ENCODE measurements around the gene LRRC59.
A peak's percentile ranks its signal among the peaks of the same experiment; 100 is the strongest.
"Not testable (repeated sequence)": the region's sequence is repeated elsewhere in the genome, so short reads cannot be mapped to it uniquely, and the experiment has no call there.

The LRRC59 gene

DNA sequence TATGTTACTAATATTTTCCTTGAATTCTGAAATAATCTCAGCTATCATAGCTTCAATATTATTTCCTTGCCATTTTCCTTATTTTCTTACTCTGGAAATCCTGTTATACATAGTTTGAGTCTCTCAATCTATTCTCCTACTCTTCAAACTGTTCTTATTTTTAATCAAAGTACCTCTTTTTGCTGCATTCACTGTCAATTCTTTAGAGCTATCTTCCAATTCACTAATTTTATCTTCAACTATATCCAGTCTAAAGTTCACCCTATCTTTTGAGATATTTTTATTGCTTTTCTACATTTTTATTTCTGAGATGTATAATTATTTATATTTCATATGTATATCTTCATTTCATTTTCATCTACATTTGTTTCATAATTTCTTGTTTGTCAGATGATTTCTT lies 58.7 kb downstream of the LRRC59 start:
- H3K27me3 ChIP-seq (ENCODE audit: insufficient read depth, poor library complexity, severe bottlenecking) = no peaks in the 10 kb centered on the region
- H3K27ac ChIP-seq (replicated peaks) = no peak overlapping the region
- TF ChIP-seq, protein P1, sequence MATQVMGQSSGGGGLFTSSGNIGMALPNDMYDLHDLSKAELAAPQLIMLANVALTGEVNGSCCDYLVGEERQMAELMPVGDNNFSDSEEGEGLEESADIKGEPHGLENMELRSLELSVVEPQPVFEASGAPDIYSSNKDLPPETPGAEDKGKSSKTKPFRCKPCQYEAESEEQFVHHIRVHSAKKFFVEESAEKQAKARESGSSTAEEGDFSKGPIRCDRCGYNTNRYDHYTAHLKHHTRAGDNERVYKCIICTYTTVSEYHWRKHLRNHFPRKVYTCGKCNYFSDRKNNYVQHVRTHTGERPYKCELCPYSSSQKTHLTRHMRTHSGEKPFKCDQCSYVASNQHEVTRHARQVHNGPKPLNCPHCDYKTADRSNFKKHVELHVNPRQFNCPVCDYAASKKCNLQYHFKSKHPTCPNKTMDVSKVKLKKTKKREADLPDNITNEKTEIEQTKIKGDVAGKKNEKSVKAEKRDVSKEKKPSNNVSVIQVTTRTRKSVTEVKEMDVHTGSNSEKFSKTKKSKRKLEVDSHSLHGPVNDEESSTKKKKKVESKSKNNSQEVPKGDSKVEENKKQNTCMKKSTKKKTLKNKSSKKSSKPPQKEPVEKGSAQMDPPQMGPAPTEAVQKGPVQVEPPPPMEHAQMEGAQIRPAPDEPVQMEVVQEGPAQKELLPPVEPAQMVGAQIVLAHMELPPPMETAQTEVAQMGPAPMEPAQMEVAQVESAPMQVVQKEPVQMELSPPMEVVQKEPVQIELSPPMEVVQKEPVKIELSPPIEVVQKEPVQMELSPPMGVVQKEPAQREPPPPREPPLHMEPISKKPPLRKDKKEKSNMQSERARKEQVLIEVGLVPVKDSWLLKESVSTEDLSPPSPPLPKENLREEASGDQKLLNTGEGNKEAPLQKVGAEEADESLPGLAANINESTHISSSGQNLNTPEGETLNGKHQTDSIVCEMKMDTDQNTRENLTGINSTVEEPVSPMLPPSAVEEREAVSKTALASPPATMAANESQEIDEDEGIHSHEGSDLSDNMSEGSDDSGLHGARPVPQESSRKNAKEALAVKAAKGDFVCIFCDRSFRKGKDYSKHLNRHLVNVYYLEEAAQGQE (IDR thresholded peaks at IDR 0.05; ENCODE audit: insufficient replicate concordance, low read depth) = no peak
- TF ChIP-seq GABPA (IDR thresholded peaks at IDR 0.05; ENCODE audit: low read depth) (no peak), POLR2AphosphoS5 (IDR thresholded peaks at IDR 0.05; ENCODE audit: low read depth) (no peak), CTCF (IDR thresholded peaks at IDR 0.05; ENCODE audit: insufficient read depth, low read length) (no peak), SPI1 (IDR thresholded peaks at IDR 0.05; ENCODE audit: borderline replicate concordance, low read depth) (no peak)
- DNase-seq (ENCODE audit: low read depth in 1 of 2, low spot score in 1 of 2) = no peak
- no peak overlapping the region for H3K4me3 ChIP-seq (replicated peaks; ENCODE audit: insufficient read depth, low read length)

DNA sequence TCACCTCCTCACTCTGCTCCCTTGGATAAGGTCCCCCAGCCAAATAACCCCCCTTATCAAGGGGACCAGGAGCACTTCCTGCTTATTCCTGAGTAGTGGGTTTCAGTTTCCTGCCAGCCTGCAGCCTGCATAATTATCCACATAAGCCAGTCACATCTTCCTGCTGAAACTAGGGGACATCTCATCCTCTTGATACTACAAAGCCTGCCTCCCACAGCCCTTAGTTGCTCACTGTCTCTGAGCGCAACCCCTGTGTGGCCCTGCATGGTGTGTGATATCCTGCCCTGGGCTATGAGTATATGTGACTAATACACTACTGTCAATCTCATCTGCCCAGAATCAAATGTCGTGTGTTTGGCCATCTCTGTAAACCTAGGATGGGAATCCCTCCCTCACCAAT lies 59.4 kb downstream of the LRRC59 start:
- no peaks in the 10 kb centered on the region for H3K27me3 ChIP-seq (ENCODE audit: insufficient read depth, poor library complexity, severe bottlenecking)
- no peak for TF ChIP-seq GABPA (IDR thresholded peaks at IDR 0.05; ENCODE audit: low read depth)
- TF ChIP-seq SPI1 (IDR thresholded peaks at IDR 0.05; ENCODE audit: borderline replicate concordance, low read depth) = no peak
- no peak for TF ChIP-seq POLR2AphosphoS5 (IDR thresholded peaks at IDR 0.05; ENCODE audit: low read depth)
- no peak for TF ChIP-seq CTCF (IDR thresholded peaks at IDR 0.05; ENCODE audit: insufficient read depth, low read length)
- no peak overlapping the region for H3K27ac ChIP-seq (replicated peaks)
- no peak overlapping the region for H3K4me3 ChIP-seq (replicated peaks; ENCODE audit: insufficient read depth, low read length)
- DNase-seq (ENCODE audit: low read depth in 1 of 2, low spot score in 1 of 2) = no peak

DNA sequence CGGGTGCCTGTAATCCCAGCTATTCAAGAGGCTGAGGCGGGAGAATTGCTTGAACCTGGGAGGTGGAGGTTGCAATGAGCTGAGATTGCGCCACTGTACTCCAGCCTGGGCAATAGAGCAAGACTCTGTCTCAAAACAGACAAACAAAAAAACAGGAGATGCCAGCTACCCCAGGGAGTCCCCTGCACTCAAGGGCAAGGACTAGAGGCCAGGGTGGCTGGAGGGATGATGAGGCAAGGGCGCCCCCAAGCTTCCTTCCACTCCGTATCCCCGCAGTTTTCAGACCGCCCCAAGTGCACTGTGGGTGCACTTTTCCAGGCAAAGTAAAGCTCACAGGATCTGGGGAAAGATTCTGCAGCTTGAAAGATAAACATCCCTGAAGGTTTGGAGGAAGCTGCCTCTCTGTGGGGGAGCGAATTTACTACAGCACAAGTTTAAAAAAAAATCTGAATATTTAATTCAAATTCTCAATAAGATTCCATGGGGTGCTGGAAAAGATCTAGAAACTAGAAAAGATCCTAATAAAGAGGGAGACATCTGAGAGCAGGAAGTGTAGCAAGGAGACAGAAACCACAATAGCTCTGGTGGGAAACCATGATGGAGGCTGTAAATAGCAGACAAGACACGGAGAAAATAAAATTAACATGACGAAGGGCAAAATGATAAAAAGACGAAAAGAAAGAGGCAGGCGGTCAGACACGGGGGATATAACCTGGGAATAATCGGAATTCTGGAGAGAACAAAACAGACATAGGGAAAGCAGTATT lies 63.8 kb downstream of the LRRC59 start:
- not testable (repeated sequence) for DNase-seq (ENCODE audit: low read depth in 1 of 2, low spot score in 1 of 2); H3K4me3 ChIP-seq (replicated peaks; ENCODE audit: insufficient read depth, low read length)

DNA sequence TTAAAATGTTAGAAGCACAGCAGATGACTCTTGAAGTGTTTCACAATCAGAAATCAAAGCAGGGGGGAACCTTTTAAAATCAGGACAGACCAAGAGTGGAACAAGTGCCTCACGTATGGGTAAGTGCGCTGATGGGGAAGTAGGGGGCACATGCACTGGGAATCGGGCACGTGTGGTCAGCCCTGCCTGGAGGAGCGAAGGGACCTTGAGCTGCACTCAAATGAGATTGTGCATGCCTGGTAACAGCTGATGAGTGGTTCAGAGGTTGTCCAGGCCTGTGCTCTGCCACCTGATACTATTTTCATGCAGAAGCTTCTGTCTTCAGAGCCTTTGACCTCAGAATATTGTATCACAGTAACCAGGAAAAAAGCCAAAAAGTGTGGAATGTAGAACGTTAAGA lies 65.1 kb downstream of the LRRC59 start:
- Histone ChIP-seq H3K27me3 (ENCODE audit: insufficient read depth, poor library complexity, severe bottlenecking) (no peaks in the 10 kb centered on the region), H3K4me3 (replicated peaks; ENCODE audit: insufficient read depth, low read length) (no peak overlapping the region), H3K27ac (replicated peaks) (no peak overlapping the region)
- no peak for TF ChIP-seq SPI1 (IDR thresholded peaks at IDR 0.05; ENCODE audit: borderline replicate concordance, low read depth)
- no peak for TF ChIP-seq CTCF (IDR thresholded peaks at IDR 0.05; ENCODE audit: insufficient read depth, low read length)
- TF ChIP-seq, protein P1 (IDR thresholded peaks at IDR 0.05; ENCODE audit: insufficient replicate concordance, low read depth) = no peak
- no peak for TF ChIP-seq GABPA (IDR thresholded peaks at IDR 0.05; ENCODE audit: low read depth)
- no peak for TF ChIP-seq POLR2AphosphoS5 (IDR thresholded peaks at IDR 0.05; ENCODE audit: low read depth)
- DNase-seq (ENCODE audit: low read depth in 1 of 2, low spot score in 1 of 2) = peak in 1 of 2 experiments; percentile 33

More for the DNA sequence above, 63.8 kb downstream of the LRRC59 start:
- not testable (repeated sequence) for H3K27me3 ChIP-seq (ENCODE audit: insufficient read depth, poor library complexity, severe bottlenecking); H3K27ac ChIP-seq (replicated peaks)

Data from HL-60 (cell line).